GM18507 (cell line): ENCODE measurements around the gene ISCA2.
A peak's percentile ranks its signal among the peaks of the same experiment; 100 is the strongest.
"Not testable (repeated sequence)": the region's sequence is repeated elsewhere in the genome, so short reads cannot be mapped to it uniquely, and the experiment has no call there.

ENCODE experiments used
- DNase-seq: peaks from one replicate; pipeline ENCODE4 v3.0.0; 2011; ENCODE audit warnings: low read depth; ENCODE audit not compliant: insufficient read length; ENCODE audit errors: extremely low spot score
- FAIRE-seq: peaks from 2 replicates; lab custom pipeline; 2011; peaks lifted over from hg19 to GRCh38; lab: Jason Lieb, UNC

The ISCA2 gene

GRCh38 chr14:74521756-74522155 lies 28.2 kb downstream of the ISCA2 start:
- FAIRE-seq: no peak
- DNase-seq: no peak

- no peak for DNase-seq
Observed at GRCh38 chr14:74522740-74523139, 29.2 kb downstream of the ISCA2 start.

GRCh38 chr14:74524076-74524811 lies 30.7 kb downstream of the ISCA2 start:
- no peak for DNase-seq
- FAIRE-seq: no peak

More at GRCh38 chr14:74522740-74523139, 29.2 kb downstream of the ISCA2 start:
- no peak for FAIRE-seq

- DNase-seq (no peak), FAIRE-seq (no peak)
Observed at GRCh38 chr14:74524812-74525135, 31.2 kb downstream of the ISCA2 start.

- peak; percentile 39 for FAIRE-seq
- DNase-seq: no peak
Observed at GRCh38 chr14:74525361-74525851, 31.8 kb downstream of the ISCA2 start.

GRCh38 chr14:74526854-74527585 lies 33.5 kb downstream of the ISCA2 start:
- DNase-seq (no peak), FAIRE-seq (no peak)

- FAIRE-seq: no peak
Observed at GRCh38 chr14:74527736-74528280, 34.2 kb downstream of the ISCA2 start.

GRCh38 chr14:74528406-74528805 lies 34.8 kb downstream of the ISCA2 start:
- FAIRE-seq (no peak), DNase-seq (no peak)

More at GRCh38 chr14:74527736-74528280, 34.2 kb downstream of the ISCA2 start:
- no peak for DNase-seq

- DNase-seq: no peak
- FAIRE-seq: no peak
Observed at GRCh38 chr14:74528886-74529285, 35.3 kb downstream of the ISCA2 start.

GRCh38 chr14:74531006-74531405 lies 37.4 kb downstream of the ISCA2 start:
- DNase-seq (no peak), FAIRE-seq (no peak)

- no peak for DNase-seq
- FAIRE-seq: no peak
Observed at GRCh38 chr14:74531467-74531866, 37.9 kb downstream of the ISCA2 start.

- FAIRE-seq (no peak), DNase-seq (no peak)
Observed at GRCh38 chr14:74532246-74532645, 38.7 kb downstream of the ISCA2 start.

GRCh38 chr14:74533576-74533975 lies 40.0 kb downstream of the ISCA2 start:
- DNase-seq: no peak
- no peak for FAIRE-seq

- DNase-seq (no peak), FAIRE-seq (no peak)
Observed at GRCh38 chr14:74535756-74536325, 42.3 kb downstream of the ISCA2 start.

- FAIRE-seq, DNase-seq: not testable (repeated sequence)
Observed at GRCh38 chr14:74536336-74536735, 42.8 kb downstream of the ISCA2 start.

GRCh38 chr14:74538411-74539391 lies 45.1 kb downstream of the ISCA2 start:
- DNase-seq (no peak), FAIRE-seq (no peak)

- no peak for FAIRE-seq
Observed at GRCh38 chr14:74539503-74539902, 45.9 kb downstream of the ISCA2 start.

GRCh38 chr14:74541225-74541624 lies 47.7 kb downstream of the ISCA2 start:
- FAIRE-seq: no peak
- no peak for DNase-seq

More at GRCh38 chr14:74539503-74539902, 45.9 kb downstream of the ISCA2 start:
- no peak for DNase-seq

GRCh38 chr14:74542056-74542685 lies 48.6 kb downstream of the ISCA2 start:
- FAIRE-seq: no peak
- DNase-seq: no peak
